SK-N-SH (cell line): ENCODE measurements around the gene C9orf50. TPM values are rescaled to one million over a fixed set of nuclear protein-coding genes. Genes with fewer than 3 reads are reported as not detected.

Source experiments
- CTCF ChIA-PET: fragments of 300-600, 350-600 bp; formaldehyde crosslinking; extraction: SDS; loops from one replicate; lab custom pipeline; 2021; lab: Yijun Ruan, JAX
- POLR2A ChIA-PET: fragments of 350-600 bp; sonication (Branson Sonifier 250); formaldehyde crosslinking; extraction: SDS; loops from one replicate; lab custom pipeline; 2020; ENCODE audit warnings: antibody characterized with exemption, inconsistent platforms; lab: Yijun Ruan, JAX
- DNase-seq: peaks from one replicate; pipeline ENCODE4 v3.0.0; 2012
- H2AFZ ChIP-seq: fragments of 200-600 bp; sonication (generic); 2 replicates; pipeline ENCODE4 v1.8.1; 2016; ENCODE audit warnings: antibody characterized with exemption, mild to moderate bottlenecking, low read depth
- H3F3A ChIP-seq: fragments of 200-600 bp; sonication (generic); replicated peaks from 2 replicates; pipeline ENCODE3; 2016; ENCODE audit warnings: antibody characterized with exemption, mild to moderate bottlenecking; ENCODE audit not compliant: insufficient read depth
- H3K27ac ChIP-seq, 2 experiments: fragments of 200-500 bp in 1 of 2; fragments of 200-600 bp in 1 of 2; sonication (Bioruptor generic) in 1 of 2; sonication (generic), shearing (Covaris generic) in 1 of 2; 2 replicates each; pipeline versions ENCODE4 v1.5.1 to v1.6.1; 2014 to 2016; ENCODE audit warnings: low read depth in 2 of 2, inconsistent platforms in 1 of 2, low read length in 1 of 2, mild to moderate bottlenecking in 1 of 2, mixed read lengths in 1 of 2
- H3K27me3 ChIP-seq: fragments of 200-600 bp; sonication (generic), shearing (Covaris generic); 2 replicates; pipeline ENCODE4 v1.6.1; 2016; ENCODE audit warnings: mixed run types; ENCODE audit not compliant: insufficient read depth
- H3K36me3 ChIP-seq, 2 experiments: fragments of 200-500 bp in 1 of 2; fragments of 200-600 bp in 1 of 2; sonication (Bioruptor generic) in 1 of 2; sonication (generic) in 1 of 2; replicated peaks in 1 of 2; 2 replicates each; pipeline versions ENCODE3 to v1.5.1; 2014 to 2016; ENCODE audit warnings: low read length in 1 of 2, mild to moderate bottlenecking in 1 of 2; ENCODE audit not compliant: insufficient read depth in 2 of 2, control insufficient read depth in 1 of 2
- H3K4me1 ChIP-seq, 2 experiments: fragments of 200-500 bp in 1 of 2; fragments of 200-600 bp in 1 of 2; sonication (Bioruptor generic) in 1 of 2; sonication (generic), shearing (Covaris generic) in 1 of 2; 2 replicates each; pipeline versions ENCODE4 v1.5.1 to v1.6.1; 2014 to 2016; ENCODE audit warnings: low read depth in 1 of 2, low read length in 1 of 2, mixed run types in 1 of 2; ENCODE audit not compliant: insufficient read depth in 2 of 2, control insufficient read depth in 1 of 2
- H3K4me2 ChIP-seq: fragments of 200-600 bp; sonication (generic), shearing (Covaris generic); 2 replicates; pipeline ENCODE4 v1.6.1; 2017; ENCODE audit warnings: mixed run types
- H3K4me3 ChIP-seq, 2 experiments: fragments of 200-500 bp in 1 of 2; fragments of 200-600 bp in 1 of 2; sonication (Bioruptor generic) in 1 of 2; sonication (generic), shearing (Covaris generic) in 1 of 2; 2 replicates each; pipeline versions ENCODE4 v1.5.1 to v1.8.1; 2014 to 2016; ENCODE audit warnings: low read depth in 2 of 2, inconsistent platforms in 1 of 2, low read length in 1 of 2, mild to moderate bottlenecking in 1 of 2, mixed read lengths in 1 of 2, moderate library complexity in 1 of 2
- H3K79me2 ChIP-seq: fragments of 200-600 bp; sonication (generic); 2 replicates; pipeline ENCODE4 v1.8.1; 2017; ENCODE audit warnings: mild to moderate bottlenecking; ENCODE audit not compliant: insufficient read depth
- H3K9ac ChIP-seq: fragments of 200-600 bp; sonication (generic); 2 replicates; pipeline ENCODE4 v1.6.1; 2017; ENCODE audit warnings: mixed run types
- H3K9me2 ChIP-seq: fragments of 200-600 bp; sonication (generic); 2 replicates; pipeline ENCODE4 v1.6.1; 2017; ENCODE audit warnings: mixed run types
- H3K9me3 ChIP-seq: fragments of 200-600 bp; sonication (generic); 2 replicates; pipeline ENCODE4 v1.6.1; 2017; ENCODE audit warnings: mixed run types, mild to moderate bottlenecking, moderate library complexity
- H4K20me1 ChIP-seq: fragments of 200-600 bp; sonication (generic); 2 replicates; pipeline ENCODE4 v1.6.1; 2017; ENCODE audit warnings: mild to moderate bottlenecking, mixed run types; ENCODE audit not compliant: insufficient read depth
- FOXJ3 ChIP-seq: sonication (generic); formaldehyde crosslinking; IDR thresholded peaks from 2 replicates; pipeline ENCODE4 v1.5.1; 2020; ENCODE audit warnings: mild to moderate bottlenecking, missing genetic modification reagents
- NRF1 ChIP-seq: IDR thresholded peaks from 2 replicates; pipeline ENCODE4 v1.6.1; 2012; ENCODE audit warnings: low read depth, mild to moderate bottlenecking, low read length
- RFX5 ChIP-seq: IDR thresholded peaks from 2 replicates; pipeline ENCODE4 v1.6.1; 2012; ENCODE audit warnings: mild to moderate bottlenecking, improper control_type of control experiment, low read length
- TCF12 ChIP-seq: IDR thresholded peaks from 2 replicates; pipeline ENCODE4 v1.4.0; 2012
- YY1 ChIP-seq: IDR thresholded peaks from 2 replicates; pipeline ENCODE4 v1.4.0; 2012; ENCODE audit warnings: low read depth, mild to moderate bottlenecking
- WGBS: methylation state at CpG from one replicate; pipeline ENCODE4 v1.1.6; 2017; ENCODE audit warnings: low lambda C conversion rate; 5-methylcytosine and 5-hydroxymethylcytosine counted together
- polyA plus RNA-seq, 3 experiments: library from polyadenylated mRNA; depleted of rRNA; stranded (reverse); fragments of >200 nt; gene quantifications; 2 replicates each; pipeline ENCODE4 v1.2.3, GENCODE V29; 2012
- TF ChIP-seq, protein P1 (sequence below): fragments of 200-600 bp; sonication (generic); IDR thresholded peaks from 2 replicates; pipeline ENCODE4 v1.6.1; 2017; ENCODE audit warnings: antibody characterized with exemption, mild to moderate bottlenecking, moderate library complexity
- TF ChIP-seq, protein P2 (sequence below): IDR thresholded peaks from 2 replicates; pipeline ENCODE4 v1.4.0; 2012; ENCODE audit warnings: low read depth, borderline replicate concordance

The C9orf50 gene
- polyA plus RNA-seq, 1 of the 3 experiments (the other 2 are of a cell fraction) = 0.30 TPM

DNA sequence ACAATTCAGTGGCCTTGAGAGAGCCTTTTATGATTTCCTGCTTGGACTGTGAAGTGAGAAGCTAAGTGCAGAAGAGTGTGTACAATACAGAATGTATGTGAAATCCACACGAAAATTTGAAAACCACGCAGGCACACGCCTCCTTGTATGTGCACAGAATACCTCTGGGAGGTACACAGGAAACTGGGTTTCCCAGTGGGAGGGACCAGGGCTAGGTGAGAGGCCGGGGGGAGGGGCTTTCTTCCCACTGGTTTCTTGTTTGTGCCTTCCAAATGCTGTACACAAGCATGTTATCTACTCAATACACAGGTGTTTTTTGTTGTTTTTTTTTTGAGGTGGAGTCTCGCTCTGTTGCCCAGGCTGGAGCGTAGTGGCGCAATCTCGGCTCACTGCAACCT is 16.1 kb downstream of the C9orf50 start:
- no peaks in the 10 kb centered on the region for H3K9me2 ChIP-seq
- H3K4me2 ChIP-seq = no peak overlapping the region
- no peak overlapping the region for H2AFZ ChIP-seq
- H3K79me2 ChIP-seq = no peaks in the 10 kb centered on the region
- peaks cover 3 to 23% of the 10 kb centered on the region in 2 experiments; a peak in 2 of 4 replicates for H3K4me1 ChIP-seq
- no peak overlapping the region for H3K9ac ChIP-seq
- ChIA-PET POLR2A (interaction anchor here (0.6 to 1.7 kb wide), 2 partner anchors 180 to 427 kb away, joined by 4 read pairs; partner anchors contain the start of gene IER5L), CTCF (interaction anchor here (1.5 to 15.6 kb wide), 5 partner anchors 108 to 473 kb away, joined by 3 to 235 read pairs (median 13); partner anchors contain the start of gene IER5L)
- TF ChIP-seq, protein P1, sequence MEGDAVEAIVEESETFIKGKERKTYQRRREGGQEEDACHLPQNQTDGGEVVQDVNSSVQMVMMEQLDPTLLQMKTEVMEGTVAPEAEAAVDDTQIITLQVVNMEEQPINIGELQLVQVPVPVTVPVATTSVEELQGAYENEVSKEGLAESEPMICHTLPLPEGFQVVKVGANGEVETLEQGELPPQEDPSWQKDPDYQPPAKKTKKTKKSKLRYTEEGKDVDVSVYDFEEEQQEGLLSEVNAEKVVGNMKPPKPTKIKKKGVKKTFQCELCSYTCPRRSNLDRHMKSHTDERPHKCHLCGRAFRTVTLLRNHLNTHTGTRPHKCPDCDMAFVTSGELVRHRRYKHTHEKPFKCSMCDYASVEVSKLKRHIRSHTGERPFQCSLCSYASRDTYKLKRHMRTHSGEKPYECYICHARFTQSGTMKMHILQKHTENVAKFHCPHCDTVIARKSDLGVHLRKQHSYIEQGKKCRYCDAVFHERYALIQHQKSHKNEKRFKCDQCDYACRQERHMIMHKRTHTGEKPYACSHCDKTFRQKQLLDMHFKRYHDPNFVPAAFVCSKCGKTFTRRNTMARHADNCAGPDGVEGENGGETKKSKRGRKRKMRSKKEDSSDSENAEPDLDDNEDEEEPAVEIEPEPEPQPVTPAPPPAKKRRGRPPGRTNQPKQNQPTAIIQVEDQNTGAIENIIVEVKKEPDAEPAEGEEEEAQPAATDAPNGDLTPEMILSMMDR = no peak
- no peak for TF ChIP-seq YY1
- no peak for DNase-seq
- peaks cover 6% of the 10 kb centered on the region for H3F3A ChIP-seq
- H3K36me3 ChIP-seq = no peaks in the 10 kb centered on the region
- H3K27ac ChIP-seq = no peak overlapping the region
- no peaks in the 10 kb centered on the region for H4K20me1 ChIP-seq
- no peaks in the 10 kb centered on the region for H3K27me3 ChIP-seq
- H3K4me3 ChIP-seq = no peak overlapping the region
- 82% methylated on average over 8 of the region's 8 CpGs for WGBS
- no peaks in the 10 kb centered on the region for H3K9me3 ChIP-seq

DNA sequence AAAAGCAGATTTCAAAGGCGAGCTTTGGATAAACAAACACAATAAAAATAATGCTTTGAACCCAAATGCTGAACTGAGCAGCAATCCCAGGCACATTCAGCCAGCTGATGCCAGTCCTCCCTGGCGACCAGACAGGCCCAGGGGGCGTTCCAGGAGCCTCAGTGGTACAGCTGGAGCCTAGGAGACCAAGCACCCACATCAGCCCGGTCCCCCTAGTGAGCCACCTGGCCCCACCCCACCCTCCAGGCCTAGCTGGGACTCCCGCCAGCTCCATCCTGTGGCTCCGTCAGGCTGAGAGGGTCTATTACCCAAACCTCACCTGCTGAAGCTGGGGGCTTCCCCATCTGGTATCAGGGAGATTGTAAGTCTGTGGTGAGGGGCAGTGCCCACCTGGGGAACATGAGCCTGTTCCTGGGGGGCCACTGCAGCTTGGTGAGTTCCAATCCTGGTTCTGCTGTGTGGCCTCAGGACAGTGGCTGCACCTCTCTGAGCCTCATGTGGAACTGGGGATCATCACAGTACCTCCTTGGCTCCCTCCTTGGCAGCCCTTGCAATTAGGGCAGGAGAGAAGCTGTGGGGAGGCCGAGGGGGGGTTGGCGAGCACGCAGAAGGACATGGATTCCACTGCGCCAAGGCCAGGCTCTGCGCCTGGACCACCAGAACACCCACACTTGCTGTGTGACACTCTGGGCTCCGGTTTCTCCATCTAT is 16.7 kb downstream of the C9orf50 start:
- Histone ChIP-seq H3K36me3 (no peaks in the 10 kb centered on the region), H3K4me2 (no peak overlapping the region), H4K20me1 (no peaks in the 10 kb centered on the region), H3K27ac (no peak overlapping the region), H3F3A (peaks cover 6% of the 10 kb centered on the region), H3K4me3 (no peak overlapping the region), H3K27me3 (no peaks in the 10 kb centered on the region), H3K9me3 (no peaks in the 10 kb centered on the region), H3K9me2 (no peaks in the 10 kb centered on the region), H2AFZ (no peak overlapping the region), H3K4me1 (peaks cover 0 to 19% of the 10 kb centered on the region in 2 experiments; a peak in 1 of 4 replicates), H3K79me2 (no peaks in the 10 kb centered on the region), H3K9ac (no peak overlapping the region)
- 74% methylated on average over 4 of the region's 12 CpGs for WGBS
- no peak for TF ChIP-seq FOXJ3 (CRISPR knock-in tag)
- TF ChIP-seq NRF1 = no peak
- TF ChIP-seq, protein P2, sequence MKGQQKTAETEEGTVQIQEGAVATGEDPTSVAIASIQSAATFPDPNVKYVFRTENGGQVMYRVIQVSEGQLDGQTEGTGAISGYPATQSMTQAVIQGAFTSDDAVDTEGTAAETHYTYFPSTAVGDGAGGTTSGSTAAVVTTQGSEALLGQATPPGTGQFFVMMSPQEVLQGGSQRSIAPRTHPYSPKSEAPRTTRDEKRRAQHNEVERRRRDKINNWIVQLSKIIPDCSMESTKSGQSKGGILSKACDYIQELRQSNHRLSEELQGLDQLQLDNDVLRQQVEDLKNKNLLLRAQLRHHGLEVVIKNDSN = no peak
- no peak for TF ChIP-seq TCF12
- no peak for TF ChIP-seq RFX5
- ChIA-PET CTCF (interaction anchor here (0.8 to 15.6 kb wide), 6 partner anchors 107 to 472 kb away, joined by 3 to 183 read pairs (median 6); partner anchors contain the start of gene IER5L), POLR2A (interaction anchor here (0.6 to 1.7 kb wide), 2 partner anchors 284 to 426 kb away, joined by 3 to 4 read pairs; partner anchors contain the start of gene IER5L)
- DNase-seq = no peak
